IPS-20b (cell line): Measurements from ENCODE around the gene SRBD1.

Source experiments
- H3K27ac ChIP-seq: one replicate; pipeline ENCODE4 v1.5.1; 2013; ENCODE audit warnings: low read length
- H3K27me3 ChIP-seq: 2 replicates; pipeline ENCODE4 v1.6.1; 2013; ENCODE audit warnings: mild to moderate bottlenecking, low read length, inconsistent platforms; ENCODE audit not compliant: insufficient read depth
- H3K36me3 ChIP-seq: 2 replicates; pipeline ENCODE4 v1.6.1; 2013; ENCODE audit warnings: low read depth, mild to moderate bottlenecking, inconsistent platforms, low read length, moderate library complexity; ENCODE audit not compliant: insufficient read depth
- H3K4me1 ChIP-seq: 2 replicates; pipeline ENCODE4 v1.6.1; 2013; ENCODE audit warnings: mild to moderate bottlenecking, control low read depth, inconsistent platforms, low read length, moderate library complexity; ENCODE audit not compliant: insufficient read depth
- H3K4me3 ChIP-seq: 2 replicates; pipeline ENCODE4 v1.5.1; 2013; ENCODE audit warnings: mild to moderate bottlenecking, low read length, inconsistent platforms
- H3K9ac ChIP-seq: 2 replicates; pipeline ENCODE4 v1.6.1; 2013; ENCODE audit warnings: low read depth, mild to moderate bottlenecking, inconsistent platforms, low read length, moderate library complexity
- H3K9me3 ChIP-seq: 2 replicates; pipeline ENCODE4 v1.6.1; 2013; ENCODE audit warnings: mild to moderate bottlenecking, low read depth, low read length, inconsistent platforms; ENCODE audit not compliant: insufficient read depth

SRBD1 gene

DNA sequence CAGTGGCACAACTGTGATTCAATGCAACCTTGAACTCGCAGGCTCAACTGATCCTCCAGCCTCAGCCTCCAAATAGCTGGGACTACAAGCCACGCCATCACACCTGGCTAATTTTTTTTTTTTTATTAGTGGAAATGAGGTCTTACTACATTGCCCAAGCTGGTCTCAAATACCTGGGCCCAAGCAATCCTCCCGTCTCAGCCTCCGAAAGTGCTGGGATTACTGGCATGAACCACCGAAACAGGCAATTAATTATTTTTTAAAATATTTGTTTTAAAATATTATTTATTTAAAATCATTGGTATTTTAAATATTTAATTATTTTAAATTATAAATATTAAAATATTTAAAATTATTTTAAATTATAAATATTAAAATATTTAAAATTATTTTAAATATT, 24.5 kb downstream of the SRBD1 start:
- no peaks in the 10 kb centered on the region for H3K4me1 ChIP-seq
- no peaks in the 10 kb centered on the region for H3K9me3 ChIP-seq
- no peak overlapping the region for H3K27ac ChIP-seq
- no peak overlapping the region for H3K9ac ChIP-seq
- no peaks in the 10 kb centered on the region for H3K27me3 ChIP-seq
- H3K4me3 ChIP-seq = no peak overlapping the region
- peaks cover 15% of the 10 kb centered on the region; the same call in 1 of the 2 replicates for H3K36me3 ChIP-seq

DNA sequence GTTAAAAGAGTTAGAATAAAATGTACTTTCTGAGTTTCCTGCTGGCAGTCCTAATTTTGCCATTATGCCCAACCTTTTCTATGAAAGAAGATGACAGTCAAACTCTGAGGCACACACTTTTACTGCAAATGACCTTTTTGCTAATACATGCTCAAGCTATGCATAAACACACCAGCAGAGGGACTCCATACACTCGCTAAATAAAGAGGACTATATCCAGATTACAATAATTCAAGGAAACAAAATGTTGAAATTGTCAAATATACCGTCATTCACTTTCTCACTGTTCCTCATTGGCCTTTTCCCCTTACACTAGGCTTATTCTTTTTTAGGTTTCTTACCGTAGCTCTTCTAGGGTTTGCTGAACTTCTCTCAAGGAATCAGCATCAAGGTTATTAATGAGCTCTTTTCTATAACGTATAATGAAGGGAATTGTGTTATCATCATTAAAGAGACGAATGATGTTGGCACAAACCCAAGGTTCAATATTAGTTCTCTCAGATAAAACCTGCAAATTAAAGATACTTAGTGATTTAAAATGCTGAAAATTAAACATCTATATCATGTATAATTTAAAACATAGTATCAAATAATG, 25.7 kb downstream of the SRBD1 start:
- Histone ChIP-seq H3K9me3 (no peaks in the 10 kb centered on the region), H3K36me3 (peaks cover 19% of the 10 kb centered on the region; the same call in 1 of the 2 replicates), H3K4me1 (no peaks in the 10 kb centered on the region), H3K27ac (no peak overlapping the region), H3K4me3 (no peak overlapping the region), H3K9ac (no peak overlapping the region), H3K27me3 (no peaks in the 10 kb centered on the region)

DNA sequence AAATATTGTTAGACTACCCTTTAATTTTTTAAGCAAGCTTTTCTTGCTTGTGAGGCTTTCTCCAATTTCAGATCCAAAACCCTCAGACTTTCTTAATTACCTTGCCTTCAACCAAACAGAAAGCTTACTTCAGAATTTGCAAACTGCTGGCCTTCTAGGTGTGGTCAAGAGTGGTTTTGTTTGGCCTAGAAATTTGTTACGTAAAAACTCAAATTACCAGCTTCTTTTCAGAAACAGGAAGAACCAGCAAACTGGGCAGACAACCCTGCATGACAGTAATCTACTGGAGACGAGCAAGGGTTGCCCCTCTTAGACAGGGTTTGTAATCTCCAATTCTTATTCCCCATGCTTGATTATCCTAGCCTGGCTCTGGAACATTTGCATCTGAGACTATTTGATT, 27.1 kb downstream of the SRBD1 start:
- peaks cover 19% of the 10 kb centered on the region; the same call in 1 of the 2 replicates for H3K36me3 ChIP-seq
- H3K4me3 ChIP-seq = no peak overlapping the region
- H3K4me1 ChIP-seq = no peaks in the 10 kb centered on the region
- no peak overlapping the region for H3K27ac ChIP-seq
- no peak overlapping the region for H3K9ac ChIP-seq
- no peaks in the 10 kb centered on the region for H3K9me3 ChIP-seq
- no peaks in the 10 kb centered on the region for H3K27me3 ChIP-seq

DNA sequence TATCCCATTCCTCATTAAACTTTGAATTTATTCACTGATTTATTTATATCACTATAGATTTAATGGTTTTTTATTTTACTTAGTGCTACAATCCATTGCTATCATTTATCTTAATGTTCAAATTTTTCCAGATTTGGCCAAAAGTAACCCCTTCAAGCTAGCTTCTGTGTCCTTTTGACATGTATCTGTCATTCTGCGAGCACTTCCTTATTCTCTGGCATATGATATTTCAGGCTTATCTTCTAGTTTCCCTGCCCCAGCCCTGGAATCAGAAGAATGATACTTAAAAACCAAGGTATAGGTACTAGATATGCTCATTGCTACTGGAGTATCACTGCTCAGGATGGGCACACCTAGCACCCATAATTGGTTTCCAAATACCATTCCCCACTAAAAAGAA, 28.5 kb downstream of the SRBD1 start:
- no peak overlapping the region for H3K4me3 ChIP-seq
- H3K27ac ChIP-seq = no peak overlapping the region
- H3K9ac ChIP-seq = no peak overlapping the region
- peaks cover 25% of the 10 kb centered on the region; the same call in 1 of the 2 replicates for H3K36me3 ChIP-seq
- no peaks in the 10 kb centered on the region for H3K9me3 ChIP-seq
- no peaks in the 10 kb centered on the region for H3K27me3 ChIP-seq
- no peaks in the 10 kb centered on the region for H3K4me1 ChIP-seq

DNA sequence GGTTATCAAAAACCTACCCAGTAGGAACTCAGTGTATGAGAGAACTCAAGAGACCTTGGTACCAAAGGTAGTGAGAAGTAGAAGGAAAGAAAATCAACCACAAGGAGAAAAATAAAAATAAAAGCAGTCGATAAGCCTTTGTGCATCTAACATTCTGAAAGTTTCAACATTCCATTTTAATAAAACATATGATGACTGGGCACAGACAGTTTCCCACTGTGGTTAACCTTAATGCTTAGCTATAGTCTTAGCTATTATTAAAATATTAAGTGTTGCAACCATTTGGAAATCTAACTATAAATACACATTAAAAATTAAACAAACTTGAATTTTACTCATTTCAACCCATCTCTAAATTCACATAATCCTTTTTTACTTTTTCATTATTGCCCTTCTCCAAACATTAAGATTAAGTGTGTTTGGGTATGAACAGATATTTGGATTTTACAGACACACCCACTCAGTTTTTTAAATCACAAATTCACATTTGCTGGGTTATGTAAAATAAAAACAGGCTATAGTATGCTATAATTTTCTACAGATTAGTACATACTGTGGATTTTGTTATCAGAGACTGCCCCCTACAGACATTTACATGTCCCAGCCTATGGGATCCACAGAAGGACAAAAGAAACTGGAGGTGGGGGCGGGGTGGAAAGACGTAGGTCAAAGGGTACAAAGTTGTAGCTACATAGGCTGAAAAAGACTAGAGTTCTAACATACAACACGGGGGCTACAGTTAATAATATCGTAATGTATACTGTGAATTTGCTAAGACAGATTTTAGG, 32.8 kb downstream of the SRBD1 start:
- Histone ChIP-seq H3K4me1 (no peaks in the 10 kb centered on the region), H3K36me3 (peaks cover 43% of the 10 kb centered on the region), H3K9ac (no peak overlapping the region), H3K27ac (no peak overlapping the region), H3K9me3 (no peaks in the 10 kb centered on the region), H3K4me3 (no peak overlapping the region), H3K27me3 (no peaks in the 10 kb centered on the region)

DNA sequence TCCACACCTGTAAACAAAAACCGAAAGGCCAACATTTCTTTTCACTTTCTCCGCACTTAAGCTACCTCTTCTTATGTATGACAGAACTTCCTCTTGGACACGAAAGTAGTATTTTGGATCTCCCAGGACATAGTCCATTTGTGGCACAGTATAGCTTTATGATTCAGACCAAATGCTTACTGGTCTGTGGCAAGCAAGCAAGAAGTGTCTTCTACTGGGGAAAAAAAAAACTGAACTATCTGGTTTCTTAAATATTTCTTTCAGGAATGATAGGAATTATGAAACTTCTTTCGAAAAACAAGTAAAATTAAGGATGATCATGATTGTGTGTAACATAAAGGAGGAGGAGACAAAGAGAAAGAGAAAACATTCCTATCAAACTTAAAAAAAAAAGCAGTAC, 33.6 kb downstream of the SRBD1 start:
- Histone ChIP-seq H3K4me1 (no peaks in the 10 kb centered on the region), H3K9ac (no peak overlapping the region), H3K27me3 (no peaks in the 10 kb centered on the region), H3K4me3 (no peak overlapping the region), H3K9me3 (no peaks in the 10 kb centered on the region), H3K27ac (no peak overlapping the region), H3K36me3 (peaks cover 51% of the 10 kb centered on the region)

DNA sequence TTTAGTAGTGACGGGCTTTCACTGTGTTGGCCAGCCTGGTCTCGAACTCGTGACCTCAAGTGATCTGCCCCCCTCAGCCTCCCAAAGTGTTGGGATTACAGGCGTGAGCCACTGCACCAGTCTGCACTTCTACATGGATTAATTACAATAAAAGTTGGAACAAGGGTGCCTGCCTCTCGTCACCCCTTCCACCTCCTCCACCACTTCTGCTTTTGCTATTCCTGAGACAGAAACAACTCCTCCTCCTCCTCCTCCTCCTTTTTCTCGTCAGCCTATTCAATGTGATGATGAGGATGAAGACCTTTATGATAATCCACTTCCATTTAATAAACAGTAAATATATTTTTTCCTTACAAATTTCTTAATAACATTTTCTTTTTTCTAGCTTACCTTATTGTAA, 35.2 kb downstream of the SRBD1 start:
- no peaks in the 10 kb centered on the region for H3K9me3 ChIP-seq
- peaks cover 7% of the 10 kb centered on the region; the same call in 1 of the 2 replicates for H3K4me1 ChIP-seq
- H3K36me3 ChIP-seq = peaks cover 41% of the 10 kb centered on the region
- H3K4me3 ChIP-seq = no peak overlapping the region
- no peak overlapping the region for H3K9ac ChIP-seq
- no peaks in the 10 kb centered on the region for H3K27me3 ChIP-seq
- H3K27ac ChIP-seq = no peak overlapping the region

DNA sequence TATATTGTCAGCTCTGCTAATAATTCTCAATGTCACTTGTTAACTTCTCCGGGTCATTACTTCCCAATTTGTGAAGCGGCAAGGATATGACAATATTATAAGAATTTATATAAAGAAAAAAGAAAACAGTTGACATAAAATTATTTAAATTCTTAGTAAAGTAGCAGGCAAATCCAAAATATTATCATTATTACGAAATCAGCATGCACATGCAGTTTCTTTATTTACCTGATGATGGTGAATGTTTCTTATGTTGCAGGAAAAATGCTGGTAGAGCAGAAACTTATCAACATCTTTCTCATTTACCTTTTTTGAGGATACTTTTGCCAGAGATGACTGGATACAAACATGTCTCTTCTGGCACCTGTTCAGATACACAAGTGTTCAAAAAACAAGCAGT, 38.1 kb downstream of the SRBD1 start:
- H3K27ac ChIP-seq = no peak overlapping the region
- H3K27me3 ChIP-seq = no peaks in the 10 kb centered on the region
- no peak overlapping the region for H3K9ac ChIP-seq
- H3K9me3 ChIP-seq = no peaks in the 10 kb centered on the region
- no peak overlapping the region for H3K4me3 ChIP-seq
- peaks cover 47% of the 10 kb centered on the region for H3K36me3 ChIP-seq
- peaks cover 16% of the 10 kb centered on the region for H3K4me1 ChIP-seq

DNA sequence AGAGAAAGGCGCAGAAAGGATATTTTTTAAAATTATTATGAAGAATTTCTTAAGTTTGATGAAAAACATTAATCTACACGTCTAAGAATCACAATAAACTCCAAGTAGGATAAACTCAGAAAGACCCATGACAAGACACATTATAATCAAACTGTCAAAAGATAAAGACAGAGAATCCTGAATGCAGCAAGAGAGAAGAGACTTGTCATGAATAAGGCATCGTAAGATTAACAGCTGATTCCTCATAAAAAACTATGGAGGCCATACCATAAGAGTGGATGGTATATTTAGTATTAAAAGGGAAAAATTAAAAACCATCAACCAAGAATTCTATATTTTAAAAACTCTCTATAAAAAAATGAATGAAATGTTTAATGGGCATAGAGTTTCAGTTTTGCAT, 39.1 kb downstream of the SRBD1 start:
- Histone ChIP-seq H3K9me3 (no peaks in the 10 kb centered on the region), H3K9ac (no peak overlapping the region), H3K36me3 (peaks cover 37% of the 10 kb centered on the region), H3K4me3 (no peak overlapping the region), H3K27ac (no peak overlapping the region), H3K27me3 (no peaks in the 10 kb centered on the region), H3K4me1 (peaks cover 17% of the 10 kb centered on the region)

DNA sequence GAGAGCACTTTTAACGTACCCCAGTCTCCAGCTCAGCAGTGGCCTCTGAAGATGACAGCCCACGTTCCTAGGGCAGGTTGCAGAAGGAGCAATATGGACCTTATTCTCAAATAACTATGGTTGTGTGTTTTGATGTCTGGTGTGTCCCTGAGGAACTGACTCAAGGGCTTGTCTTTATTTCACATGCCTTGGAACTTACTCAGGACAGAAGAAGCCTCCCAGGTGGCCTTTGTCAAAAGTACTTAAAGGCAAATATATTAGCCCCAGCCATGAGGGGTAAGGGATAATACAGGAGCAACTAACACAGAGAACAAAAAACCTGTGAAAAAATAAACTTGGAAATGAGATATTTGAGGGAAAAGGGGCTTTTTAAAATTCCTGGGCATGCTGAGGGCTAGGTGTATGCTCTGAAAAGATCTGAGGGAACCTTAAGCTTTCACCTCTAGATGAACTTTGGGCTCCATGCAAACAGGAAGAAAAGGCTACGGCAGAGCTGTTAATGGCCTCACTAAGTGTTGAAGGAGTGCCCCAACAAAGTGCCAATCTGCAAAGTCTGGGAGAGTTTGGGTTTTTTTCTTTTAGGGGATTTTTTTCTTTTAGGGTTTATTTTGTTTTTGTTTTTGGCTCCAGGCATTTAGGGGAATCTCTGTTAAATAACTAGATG, 40.3 kb downstream of the SRBD1 start:
- H3K36me3 ChIP-seq = peaks cover 36% of the 10 kb centered on the region
- no peak overlapping the region for H3K4me3 ChIP-seq
- no peaks in the 10 kb centered on the region for H3K27me3 ChIP-seq
- no peak overlapping the region for H3K9ac ChIP-seq
- peaks cover 17% of the 10 kb centered on the region for H3K4me1 ChIP-seq
- no peaks in the 10 kb centered on the region for H3K9me3 ChIP-seq
- H3K27ac ChIP-seq = no peak overlapping the region

DNA sequence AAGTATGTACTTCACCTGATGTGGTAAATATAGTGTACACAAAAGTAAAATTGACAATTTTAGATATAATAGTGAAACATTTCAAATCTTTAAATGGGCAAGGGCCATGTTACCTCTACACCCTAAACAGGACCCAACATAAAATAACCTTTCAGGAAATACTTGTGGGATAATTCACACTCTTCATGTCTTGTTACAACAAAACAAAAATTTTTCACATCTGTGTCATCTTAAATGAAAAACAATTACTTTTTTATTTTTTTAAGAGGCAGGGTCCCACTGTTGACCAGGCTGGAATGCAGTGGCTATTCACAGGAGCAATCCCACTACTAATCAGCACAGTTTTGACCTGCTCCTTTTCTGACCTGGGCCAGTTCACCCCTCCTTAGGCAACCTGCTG, 42.1 kb downstream of the SRBD1 start:
- H3K9me3 ChIP-seq = no peaks in the 10 kb centered on the region
- no peak overlapping the region for H3K9ac ChIP-seq
- H3K27ac ChIP-seq = no peak overlapping the region
- peaks cover 26% of the 10 kb centered on the region for H3K36me3 ChIP-seq
- no peaks in the 10 kb centered on the region for H3K27me3 ChIP-seq
- peaks cover 17% of the 10 kb centered on the region for H3K4me1 ChIP-seq
- no peak overlapping the region for H3K4me3 ChIP-seq
